Kidney tubule cell (primary cell): Measurements from ENCODE around the gene DPM2.
A peak's percentile ranks its signal among the peaks of the same experiment; 100 is the strongest.

Experiments
- DNase-seq: peaks from one replicate; pipeline ENCODE4 v3.0.0-alpha.2; 2018; ENCODE audit warnings: low spot score

DPM2 gene

GRCh38 chr9:127973169-127974000 lies 35.7 kb upstream of the DPM2 start:
- no peak for DNase-seq

GRCh38 chr9:127972236-127972871 lies 34.7 kb upstream of the DPM2 start:
- peak; percentile 27 for DNase-seq

DNA sequence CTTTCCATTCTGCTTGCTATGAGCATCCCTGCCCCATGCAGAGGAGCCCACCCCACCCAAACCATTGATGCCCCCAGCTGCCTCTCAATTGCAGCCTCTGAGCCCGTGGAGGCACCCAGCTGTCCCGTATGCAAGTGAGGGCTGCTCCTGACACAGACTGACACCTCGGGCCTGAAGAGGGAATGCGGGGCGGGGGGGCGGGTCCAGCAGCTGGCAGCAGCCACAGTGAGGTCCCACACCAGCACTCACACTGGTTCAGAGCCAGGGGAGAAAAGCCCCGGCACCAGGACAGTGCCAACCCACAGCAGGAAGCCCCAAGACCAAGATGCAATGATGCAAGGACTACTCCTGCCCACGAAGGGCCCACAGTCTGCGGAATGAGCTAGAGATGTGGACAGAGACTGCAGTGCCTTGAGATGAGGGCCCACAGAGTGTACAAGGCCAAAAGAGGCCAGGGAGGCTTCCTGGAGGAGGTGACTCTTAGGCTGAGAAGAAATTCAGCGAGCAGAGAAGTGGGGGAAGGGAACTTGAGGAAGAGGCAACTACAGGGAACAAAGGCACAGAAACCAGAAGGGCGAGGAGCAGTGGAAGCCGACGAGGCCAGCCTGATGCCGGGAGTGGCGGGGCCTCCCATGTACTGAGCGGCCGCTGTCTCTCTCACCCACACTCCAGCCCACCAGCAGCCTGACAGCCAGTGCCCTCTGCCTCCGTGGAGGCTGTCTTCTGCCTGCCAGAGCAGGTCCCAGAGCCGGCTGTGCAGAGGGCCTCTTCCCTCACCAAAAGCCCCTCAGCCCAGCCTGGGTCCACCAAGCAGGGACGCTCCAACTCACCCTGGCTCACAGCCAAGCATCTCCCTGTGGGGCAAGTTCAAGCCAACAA lies 33.9 kb upstream of the DPM2 start:
- DNase-seq: peak; percentile 23

DNA sequence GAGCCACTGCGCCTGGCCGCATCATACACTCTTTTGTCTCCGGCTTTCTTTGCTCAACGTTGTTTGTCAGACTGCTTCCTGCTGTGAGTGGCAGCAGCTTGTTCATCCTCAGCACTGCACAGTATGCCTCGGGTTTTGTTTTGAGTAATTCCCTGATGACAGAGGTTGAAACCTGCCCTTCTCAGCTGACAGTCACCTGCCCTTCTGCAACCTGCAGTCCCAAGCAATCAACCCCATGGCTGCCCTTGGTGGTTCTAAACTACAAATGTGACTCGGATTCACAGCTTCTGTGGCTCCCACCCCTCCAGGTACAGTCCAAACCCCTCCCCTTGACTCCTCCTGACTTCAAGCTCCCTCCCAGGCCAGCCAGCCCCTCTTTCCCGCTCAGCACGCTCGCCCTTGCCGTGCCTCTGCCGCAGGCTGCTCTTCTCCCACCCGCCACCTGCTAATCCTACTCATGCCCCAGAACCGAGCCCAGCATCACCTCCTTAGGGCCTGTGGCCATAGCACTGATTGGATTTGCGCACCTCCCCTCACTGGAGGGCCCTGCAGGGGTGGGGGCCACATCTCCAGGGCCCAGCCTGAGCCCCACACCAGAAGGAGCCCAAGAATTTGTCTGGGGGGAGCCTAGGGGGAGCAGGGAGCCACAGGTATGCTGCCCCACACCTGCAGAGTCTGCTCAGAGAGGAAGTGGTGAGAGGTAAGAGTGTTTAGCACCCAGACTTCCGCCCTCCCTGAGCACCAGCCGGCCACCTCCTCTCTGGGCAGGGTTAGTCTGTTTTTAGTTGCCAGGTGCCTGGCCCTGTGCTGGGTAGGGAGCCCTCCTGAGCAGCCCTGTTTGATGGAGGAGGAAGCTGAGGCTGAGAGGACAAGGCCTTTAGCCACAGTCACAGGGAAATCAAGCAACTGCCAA lies 33.0 kb upstream of the DPM2 start:
- peak; percentile 55 for DNase-seq

- DNase-seq: peak; percentile 82
These were observed 31.2 kb upstream of the DPM2 start for GRCh38 chr9:127968700-127969383.

DNA sequence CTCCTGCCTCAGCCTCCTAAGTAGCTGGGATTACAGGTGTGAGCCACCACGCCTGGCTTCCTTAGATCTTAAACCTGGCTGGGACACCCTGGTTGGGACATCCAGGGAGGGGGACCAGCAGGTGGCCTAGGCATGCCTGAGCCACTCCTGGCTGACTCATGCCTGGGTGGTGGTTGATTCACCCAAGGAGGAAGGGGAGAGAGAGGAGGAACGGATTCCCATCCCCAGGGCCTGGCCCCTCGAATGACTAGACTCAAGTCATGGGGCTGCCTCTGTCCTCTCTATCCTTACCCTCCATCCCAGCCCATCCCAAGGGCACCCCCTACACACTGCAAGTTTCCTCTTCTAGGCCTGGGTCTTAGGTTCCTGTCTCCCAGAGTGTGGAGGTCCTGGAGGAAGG lies 30.4 kb upstream of the DPM2 start:
- DNase-seq: peak; percentile 89

DNA sequence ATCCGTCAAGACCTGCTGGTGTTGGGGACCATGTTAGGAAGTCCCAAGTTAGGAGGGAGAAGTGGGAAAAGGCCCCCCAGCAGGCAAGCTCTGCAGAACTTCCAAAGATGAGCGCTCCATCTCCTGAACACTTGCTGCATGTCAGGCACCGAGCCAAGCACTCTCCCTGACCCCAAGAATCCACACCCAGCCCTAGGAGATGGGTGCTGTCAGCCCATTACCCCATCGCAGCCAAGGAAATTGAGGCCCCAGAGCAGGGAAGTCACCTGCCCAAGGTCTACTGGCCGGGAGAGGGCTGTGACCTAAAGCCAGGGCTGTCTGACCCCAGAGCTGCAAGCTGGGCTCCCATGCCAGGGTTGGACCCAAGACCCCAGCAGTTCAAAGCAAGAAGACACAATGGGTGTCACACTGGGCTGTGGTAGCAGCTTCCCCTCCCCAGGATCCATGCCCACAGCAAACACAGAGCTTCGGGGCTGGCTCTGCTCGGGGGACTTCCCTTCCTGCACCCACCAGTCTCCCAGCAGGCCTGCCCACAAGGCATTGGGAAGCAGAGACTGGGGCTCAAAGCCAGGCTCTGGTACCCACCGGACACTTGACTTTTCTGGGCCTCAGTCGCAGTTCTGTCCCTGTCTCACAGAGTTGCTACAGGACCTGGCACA lies 29.6 kb upstream of the DPM2 start:
- no peak for DNase-seq

GRCh38 chr9:127966416-127967150 lies 28.9 kb upstream of the DPM2 start:
- no peak for DNase-seq

GRCh38 chr9:127965953-127966352 lies 28.3 kb upstream of the DPM2 start:
- no peak for DNase-seq

- no peak for DNase-seq
These were observed 25.9 kb upstream of the DPM2 start for GRCh38 chr9:127963359-127964064.

- DNase-seq: no peak
These were observed 25.3 kb upstream of the DPM2 start for GRCh38 chr9:127963041-127963358.

- no peak for DNase-seq
These were observed 24.6 kb upstream of the DPM2 start for GRCh38 chr9:127962278-127962677.

GRCh38 chr9:127961613-127962155 lies 24.0 kb upstream of the DPM2 start:
- DNase-seq: no peak

GRCh38 chr9:127961155-127961490 lies 23.5 kb upstream of the DPM2 start:
- DNase-seq: no peak

DNA sequence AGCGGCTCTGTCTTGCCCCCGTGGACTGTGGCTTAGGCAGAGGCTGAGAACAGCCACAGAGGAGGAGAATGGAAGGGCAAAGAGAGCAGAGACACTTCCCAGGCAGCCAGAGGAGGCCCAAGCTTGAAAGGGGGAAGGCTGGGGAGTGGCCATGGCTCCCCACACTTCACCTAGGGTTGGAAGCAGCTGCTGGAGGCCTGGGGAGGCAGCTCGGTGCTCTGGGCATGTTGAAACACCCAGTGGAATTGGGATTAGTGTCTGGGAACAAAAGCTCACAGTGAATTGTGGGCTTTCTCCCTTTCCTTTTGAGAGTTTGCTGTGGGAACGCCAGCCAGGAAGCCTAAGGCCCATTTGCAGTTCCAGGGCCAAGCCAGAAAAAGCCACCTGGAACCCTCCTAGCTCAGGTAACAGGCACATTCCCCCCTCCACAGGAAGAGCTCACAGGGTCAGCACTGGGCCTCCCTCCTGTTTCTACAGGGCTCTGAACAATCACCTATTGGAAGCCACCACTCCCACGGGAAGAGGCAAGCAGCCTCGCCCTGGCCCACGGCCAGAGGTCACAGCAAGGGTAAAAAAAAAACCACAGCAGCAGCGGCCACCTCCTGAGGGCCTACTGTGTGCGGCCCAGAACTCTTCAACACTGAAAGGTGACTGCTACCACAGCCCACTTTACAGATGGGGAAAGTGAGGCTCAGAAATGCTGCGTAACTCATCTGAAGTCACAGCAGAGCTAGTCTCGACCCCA lies 22.9 kb upstream of the DPM2 start:
- DNase-seq: no peak

- no peak for DNase-seq
These were observed 22.3 kb upstream of the DPM2 start for GRCh38 chr9:127959841-127960409.

DNA sequence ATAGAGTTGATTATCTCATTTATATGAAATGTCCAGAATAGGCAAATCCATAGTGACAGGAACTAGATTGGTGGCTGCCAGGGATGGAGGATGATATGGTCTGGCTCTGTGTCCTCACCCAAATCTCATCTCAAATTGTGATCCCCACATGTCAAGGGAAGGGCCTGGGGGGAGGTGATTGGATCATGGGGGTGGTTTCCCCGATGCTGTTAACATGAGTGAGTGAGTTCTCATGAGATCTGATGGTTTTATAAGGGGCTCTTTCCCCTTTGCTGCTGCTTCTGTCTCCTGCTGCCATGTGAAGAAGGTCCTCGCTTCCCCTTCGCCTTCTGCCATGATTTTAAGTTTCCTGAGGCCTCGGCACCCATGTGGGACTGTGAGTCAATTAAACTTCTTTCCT lies 21.7 kb upstream of the DPM2 start:
- no peak for DNase-seq

- no peak for DNase-seq
These were observed 21.1 kb upstream of the DPM2 start for GRCh38 chr9:127958728-127959127.
